Right cardiac atrium (tissue), 5 donors: ENCODE data around the gene DPYD. TPM values are rescaled to one million over a fixed set of nuclear protein-coding genes. Genes with fewer than 3 reads are reported as not detected.

ENCODE experiments used
- ATAC-seq, 2 donors: fragments of 200-7000 bp; cut with Tn5 transposase; one replicate each; pipeline versions ENCODE4 v1.8.0 to v1.9.1; 2020; ENCODE audit warnings: moderate library complexity in 2 of 2, mild to moderate bottlenecking in 1 of 2
- DNase-seq, 3 donors: peaks; one replicate each; pipeline ENCODE4 v3.0.0-alpha.2; 2020
- H3K27ac ChIP-seq: one replicate; pipeline ENCODE4 v1.5.1; 2013; ENCODE audit warnings: mild to moderate bottlenecking, low read length, control low read depth, moderate library complexity
- H3K27me3 ChIP-seq: one replicate; pipeline ENCODE4 v1.6.1; 2013; ENCODE audit not compliant: control insufficient read depth, insufficient read depth
- H3K4me1 ChIP-seq: one replicate; pipeline ENCODE4 v1.6.1; 2013; ENCODE audit warnings: low read length; ENCODE audit not compliant: control insufficient read depth, insufficient read depth
- H3K4me3 ChIP-seq: one replicate; pipeline ENCODE4 v1.5.1; 2013; ENCODE audit warnings: low read length, control low read depth
- H3K9me3 ChIP-seq: one replicate; pipeline ENCODE4 v1.6.1; 2013; ENCODE audit warnings: low read length; ENCODE audit not compliant: control insufficient read depth
- WGBS: extraction: QIAGEN DNeasy Blood & Tissue Kit; methylation state at CpG from one replicate; pipeline ENCODE4 v1.1.7; 2013; 5-methylcytosine and 5-hydroxymethylcytosine counted together
- intact Hi-C, 4 donors: fragments of 100-400 bp; cut with DNase I; formaldehyde crosslinking; loops; one replicate each; pipeline versions ENCODE4 v1.11.0 to v1.14.0; 2022 to 2023
- polyA plus RNA-seq: library from polyadenylated mRNA; stranded (reverse); fragments of 200-250 nt; gene quantifications from one replicate; pipeline ENCODE4 v1.2.3, GENCODE V29; 2013
- total RNA-seq, 4 donors: library from RNA; stranded (reverse); fragmentation: NEBNext Ultra II Directional; extraction: Animal tissue kit (Norgen Biotek cat#: 25700); gene quantifications; one replicate each; pipeline ENCODE4 v1.2.1, GENCODE V29; 2021
- donor health status: healthy with polysubstance abuse.
- donor health status: DM: no; HTN: yes; CAD: no.
- donor health status: DM: no; HTN: no; CAD: no.
- donor health status: DM: no; HTN: yes; CAD: no; lungs with severe emphysema.
- donor health status: DM: yes; HTN: yes; CAD: no.

The DPYD gene
- total and polyA plus RNA-seq, 5 donors, result 5.2 to 15.7 (median 15.4) TPM

DNA sequence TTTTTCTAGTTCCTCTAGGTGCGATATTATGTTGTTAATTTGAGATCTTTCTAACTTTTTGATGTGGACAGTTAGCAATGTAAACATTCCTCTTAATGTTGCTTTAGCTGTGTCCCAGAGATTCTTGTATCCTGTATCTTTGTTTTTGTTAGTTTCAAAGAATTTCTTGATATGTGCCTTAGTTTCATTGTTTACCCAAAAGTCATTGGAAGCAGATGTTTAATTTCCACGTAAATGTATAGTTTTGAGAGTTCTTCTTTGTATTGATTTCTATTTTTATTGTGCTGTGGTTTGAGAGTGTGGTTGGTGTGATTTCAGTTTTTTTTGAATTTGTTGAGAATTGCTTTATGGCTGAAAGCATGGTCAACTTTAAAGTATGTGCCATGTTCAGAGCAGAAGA lies 879.8 kb downstream of the DPYD start:
- intact Hi-C loops, result loop anchor here in 1 of 4 donors (10.0 kb wide), 1 partner anchor 66 kb away; no protein-coding TSS in a partner anchor
- DNase-seq, result no peak
- H3K4me3 ChIP-seq, result no peak overlapping the region
- no peaks in the 10 kb centered on the region for H3K27me3 ChIP-seq
- WGBS, result 69% methylated on average over 2 of the region's 2 CpGs
- no peaks in the 10 kb centered on the region for H3K4me1 ChIP-seq
- H3K27ac ChIP-seq, result no peak overlapping the region
- no peaks in the 10 kb centered on the region for H3K9me3 ChIP-seq
- ATAC-seq, result no peak

DNA sequence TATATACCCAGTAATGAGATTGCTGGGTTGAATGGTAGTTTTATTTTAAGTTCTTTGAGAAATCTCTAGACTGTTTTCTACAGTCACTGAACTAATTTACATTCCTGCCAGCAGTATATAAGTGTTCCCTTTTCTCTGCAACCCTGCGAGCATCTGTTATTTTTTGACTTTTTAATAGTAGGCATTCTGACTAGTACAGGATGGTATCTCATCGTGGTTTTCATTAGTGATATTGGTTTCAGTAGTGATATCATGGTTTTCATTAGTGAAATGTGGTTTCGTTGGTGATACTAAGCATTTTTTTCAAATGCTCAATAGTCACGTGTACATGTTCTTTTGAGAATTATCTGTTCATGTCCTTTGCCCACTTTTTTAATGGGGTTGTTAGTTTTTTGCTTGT lies 882.4 kb downstream of the DPYD start:
- no peaks in the 10 kb centered on the region for H3K27me3 ChIP-seq
- no peaks in the 10 kb centered on the region for H3K9me3 ChIP-seq
- no peak for ATAC-seq
- no peak overlapping the region for H3K4me3 ChIP-seq
- intact Hi-C loops, result no loop called here
- no peaks in the 10 kb centered on the region for H3K4me1 ChIP-seq
- DNase-seq, result no peak
- no peak overlapping the region for H3K27ac ChIP-seq
- WGBS, result 84% methylated on average over 4 of the region's 4 CpGs

DNA sequence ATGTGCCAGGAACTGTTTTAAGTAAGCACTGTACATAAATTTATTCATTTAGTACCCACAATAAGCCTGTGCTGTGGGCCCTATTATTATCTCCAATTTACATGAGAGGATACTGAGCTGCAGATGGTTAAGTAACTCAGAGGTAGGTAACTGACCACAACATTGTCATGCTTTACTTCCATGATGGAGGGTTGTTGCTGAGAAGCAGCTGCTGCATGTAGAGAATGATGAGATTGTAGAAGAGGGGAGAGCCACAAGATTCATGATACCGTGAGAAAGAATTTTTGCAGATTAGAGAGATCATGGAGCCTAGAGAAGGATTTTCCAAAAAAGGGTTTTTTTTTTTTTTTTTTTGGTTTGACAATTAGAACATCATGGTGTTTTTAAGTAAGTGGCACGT lies 886.2 kb downstream of the DPYD start:
- Histone ChIP-seq H3K9me3 (no peaks in the 10 kb centered on the region), H3K4me3 (no peak overlapping the region)
- WGBS, result 63% methylated on average over 2 of the region's 2 CpGs

DNA sequence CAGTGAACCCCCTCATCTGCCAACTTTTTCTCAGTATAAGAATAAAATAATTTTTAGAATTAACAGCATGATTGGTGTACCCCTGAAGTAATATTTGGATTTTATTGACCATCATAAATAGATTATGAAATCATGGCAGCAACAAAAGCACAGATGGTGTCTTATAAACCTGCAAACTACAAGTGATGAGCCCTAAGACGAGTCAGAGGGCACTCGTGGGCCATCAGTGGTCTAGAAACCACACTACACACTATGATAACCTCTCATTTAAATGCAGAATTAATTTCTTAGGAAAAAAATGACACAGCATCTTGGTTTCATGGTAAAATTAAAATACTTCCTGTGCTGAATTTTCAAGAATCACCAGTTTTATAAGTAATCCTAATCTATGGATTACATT lies 886.9 kb downstream of the DPYD start:
- 58% methylated on average over 2 of the region's 2 CpGs for WGBS
- H3K4me3 ChIP-seq, result no peak overlapping the region
- DNase-seq, result no peak
- intact Hi-C loops, result no loop called here
- no peaks in the 10 kb centered on the region for H3K27me3 ChIP-seq
- no peaks in the 10 kb centered on the region for H3K9me3 ChIP-seq
- no peak overlapping the region for H3K27ac ChIP-seq
- no peak for ATAC-seq
- no peaks in the 10 kb centered on the region for H3K4me1 ChIP-seq

More for the DNA sequence above, 886.2 kb downstream of the DPYD start:
- Histone ChIP-seq H3K27me3 (no peaks in the 10 kb centered on the region), H3K4me1 (no peaks in the 10 kb centered on the region), H3K27ac (no peak overlapping the region)
- intact Hi-C loops, result no loop called here
- DNase-seq (no peak), ATAC-seq (no peak)
